ENCODE results near the gene SETD5.

DNA sequence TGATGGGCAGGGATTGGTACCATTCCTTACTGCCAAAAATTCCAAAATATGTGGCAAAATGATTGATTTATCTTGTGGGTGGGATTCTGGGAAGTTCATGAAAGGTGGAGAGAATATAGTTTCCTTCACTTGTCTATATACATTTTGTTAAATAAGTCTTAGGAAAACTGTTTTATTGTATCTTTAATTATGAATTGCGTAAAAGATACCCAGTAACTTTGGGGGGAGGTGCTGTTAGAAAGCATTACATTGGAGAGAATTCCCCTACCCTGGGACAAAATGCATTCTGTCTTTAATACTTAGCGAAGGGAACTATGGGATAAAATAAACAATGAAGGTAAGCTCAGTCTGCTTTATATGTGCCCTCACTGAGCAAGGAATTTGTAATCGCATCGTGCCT is 4.6 kb downstream of the SETD5 start:
- TF ChIP-seq POLR2A (IDR thresholded peaks at IDR 0.05): no peak
- TF ChIP-seq, protein P1, sequence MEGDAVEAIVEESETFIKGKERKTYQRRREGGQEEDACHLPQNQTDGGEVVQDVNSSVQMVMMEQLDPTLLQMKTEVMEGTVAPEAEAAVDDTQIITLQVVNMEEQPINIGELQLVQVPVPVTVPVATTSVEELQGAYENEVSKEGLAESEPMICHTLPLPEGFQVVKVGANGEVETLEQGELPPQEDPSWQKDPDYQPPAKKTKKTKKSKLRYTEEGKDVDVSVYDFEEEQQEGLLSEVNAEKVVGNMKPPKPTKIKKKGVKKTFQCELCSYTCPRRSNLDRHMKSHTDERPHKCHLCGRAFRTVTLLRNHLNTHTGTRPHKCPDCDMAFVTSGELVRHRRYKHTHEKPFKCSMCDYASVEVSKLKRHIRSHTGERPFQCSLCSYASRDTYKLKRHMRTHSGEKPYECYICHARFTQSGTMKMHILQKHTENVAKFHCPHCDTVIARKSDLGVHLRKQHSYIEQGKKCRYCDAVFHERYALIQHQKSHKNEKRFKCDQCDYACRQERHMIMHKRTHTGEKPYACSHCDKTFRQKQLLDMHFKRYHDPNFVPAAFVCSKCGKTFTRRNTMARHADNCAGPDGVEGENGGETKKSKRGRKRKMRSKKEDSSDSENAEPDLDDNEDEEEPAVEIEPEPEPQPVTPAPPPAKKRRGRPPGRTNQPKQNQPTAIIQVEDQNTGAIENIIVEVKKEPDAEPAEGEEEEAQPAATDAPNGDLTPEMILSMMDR (IDR thresholded peaks at IDR 0.05): no peak
